ENCODE data around the gene MRPS24. TPM values are rescaled to one million over a fixed set of nuclear protein-coding genes. Genes with fewer than 3 reads are reported as not detected.

MRPS24 gene
- total RNA-seq, 1 donor from 2014 or later = 51.8 TPM

- Mint-ChIP-seq H3K4me3 (ENCODE audit: unreplicated experiment) (no peak overlapping the region), H3K4me1 (ENCODE audit: unreplicated experiment) (no peaks in the 10 kb centered on the region), H3K27me3 (ENCODE audit: unreplicated experiment) (peaks cover 3% of the 10 kb centered on the region), H3K27ac (ENCODE audit: unreplicated experiment) (no peak overlapping the region), H3K36me3 (ENCODE audit: low read depth, unreplicated experiment) (no peaks in the 10 kb centered on the region), H3K9me3 (ENCODE audit: unreplicated experiment) (no peaks in the 10 kb centered on the region)
- TF ChIP-seq CTCF (IDR thresholded peaks at IDR 0.05; ENCODE audit: unreplicated experiment) = no peak
- DNase-seq (ENCODE audit: low spot score) = no peak
Observed at GRCh38 chr7:43847496-43847895, 21.8 kb downstream of the MRPS24 start.

GRCh38 chr7:43844662-43845061, 24.7 kb downstream of the MRPS24 start:
- Mint-ChIP-seq H3K4me1 (ENCODE audit: unreplicated experiment) (no peaks in the 10 kb centered on the region), H3K27ac (ENCODE audit: unreplicated experiment) (no peak overlapping the region), H3K36me3 (ENCODE audit: low read depth, unreplicated experiment) (no peaks in the 10 kb centered on the region), H3K27me3 (ENCODE audit: unreplicated experiment) (peaks cover 2% of the 10 kb centered on the region), H3K4me3 (ENCODE audit: unreplicated experiment) (no peak overlapping the region), H3K9me3 (ENCODE audit: unreplicated experiment) (no peaks in the 10 kb centered on the region)
- TF ChIP-seq CTCF (IDR thresholded peaks at IDR 0.05; ENCODE audit: unreplicated experiment) = no peak
- DNase-seq (ENCODE audit: low spot score) = no peak

GRCh38 chr7:43844257-43844656, 25.1 kb downstream of the MRPS24 start:
- no peak overlapping the region for H3K4me3 Mint-ChIP-seq (ENCODE audit: unreplicated experiment)
- H3K27me3 Mint-ChIP-seq (ENCODE audit: unreplicated experiment) = peaks cover 2% of the 10 kb centered on the region
- no peaks in the 10 kb centered on the region for H3K36me3 Mint-ChIP-seq (ENCODE audit: low read depth, unreplicated experiment)
- no peaks in the 10 kb centered on the region for H3K9me3 Mint-ChIP-seq (ENCODE audit: unreplicated experiment)
- H3K27ac Mint-ChIP-seq (ENCODE audit: unreplicated experiment) = no peak overlapping the region
- H3K4me1 Mint-ChIP-seq (ENCODE audit: unreplicated experiment) = no peaks in the 10 kb centered on the region
- no peak for TF ChIP-seq CTCF (IDR thresholded peaks at IDR 0.05; ENCODE audit: unreplicated experiment)
- DNase-seq (ENCODE audit: low spot score) = no peak

GRCh38 chr7:43843296-43843695, 26.0 kb downstream of the MRPS24 start:
- H3K27me3 Mint-ChIP-seq (ENCODE audit: unreplicated experiment) = peaks cover 4% of the 10 kb centered on the region
- no peak for TF ChIP-seq CTCF (IDR thresholded peaks at IDR 0.05; ENCODE audit: unreplicated experiment)
- no peaks in the 10 kb centered on the region for H3K36me3 Mint-ChIP-seq (ENCODE audit: low read depth, unreplicated experiment)
- H3K4me1 Mint-ChIP-seq (ENCODE audit: unreplicated experiment) = no peaks in the 10 kb centered on the region
- DNase-seq (ENCODE audit: low spot score) = no peak
- H3K9me3 Mint-ChIP-seq (ENCODE audit: unreplicated experiment) = no peaks in the 10 kb centered on the region
- H3K27ac Mint-ChIP-seq (ENCODE audit: unreplicated experiment) = no peak overlapping the region
- H3K4me3 Mint-ChIP-seq (ENCODE audit: unreplicated experiment) = no peak overlapping the region

GRCh38 chr7:43838201-43838658, 31.1 kb downstream of the MRPS24 start:
- H3K9me3 Mint-ChIP-seq (ENCODE audit: unreplicated experiment) = no peaks in the 10 kb centered on the region
- H3K4me1 Mint-ChIP-seq (ENCODE audit: unreplicated experiment) = no peaks in the 10 kb centered on the region
- DNase-seq (ENCODE audit: low spot score) = no peak
- H3K27ac Mint-ChIP-seq (ENCODE audit: unreplicated experiment) = no peak overlapping the region
- no peak for TF ChIP-seq CTCF (IDR thresholded peaks at IDR 0.05; ENCODE audit: unreplicated experiment)
- H3K4me3 Mint-ChIP-seq (ENCODE audit: unreplicated experiment) = no peak overlapping the region
- peaks cover 2% of the 10 kb centered on the region for H3K27me3 Mint-ChIP-seq (ENCODE audit: unreplicated experiment)
- H3K36me3 Mint-ChIP-seq (ENCODE audit: low read depth, unreplicated experiment) = no peaks in the 10 kb centered on the region
